Measurements from ENCODE around the gene APRT. TPM values are rescaled to one million over a fixed set of nuclear protein-coding genes. Genes with fewer than 3 reads are reported as not detected.
A peak's percentile ranks its signal among the peaks of the same experiment; 100 is the strongest.

APRT gene
- total and polyA plus RNA-seq, 2 of the 4 experiments (the other 2 are of a cell fraction): 40.5 to 157 TPM

DNA sequence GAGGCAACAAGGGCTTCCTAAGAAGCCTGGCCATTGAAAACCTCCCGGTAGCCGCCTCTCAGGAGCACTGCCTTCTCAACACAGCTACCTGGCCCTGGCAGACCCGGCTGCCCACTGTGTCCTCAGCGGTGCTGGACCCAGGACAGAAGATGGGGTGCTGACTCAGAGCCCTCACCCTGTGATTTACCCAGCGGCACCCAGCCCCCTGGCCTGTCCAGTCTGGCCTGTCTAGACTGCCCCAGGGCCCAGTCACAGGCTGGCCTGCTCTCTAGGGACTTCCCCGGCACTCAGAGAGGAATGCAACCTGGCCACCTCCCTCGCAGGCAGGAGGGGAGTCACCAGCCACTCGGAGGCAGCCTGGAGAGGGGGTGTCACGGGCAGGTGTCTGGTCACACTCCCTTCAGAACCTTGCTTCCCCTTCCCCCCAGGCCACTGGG is 46.8 kb downstream of the APRT start:
- H2BK5ac ChIP-seq (ENCODE audit: low read depth, low read length, poor library complexity, severe bottlenecking): no peak overlapping the region
- 93% methylated on average over 4 of the region's 9 CpGs; no CpG with 5 or more reads in 1 of the 2 experiments for WGBS, 2 experiments (ENCODE audit: extremely low coverage in 2 of 2, insufficient read length in 1 of 2)
- no peak overlapping the region for H2AK9ac ChIP-seq (replicated peaks; ENCODE audit: low read depth, low read length, poor library complexity)
- CTCF ChIA-PET: no interaction called here
- peaks cover 8% of the 10 kb centered on the region for H3K36me3 ChIP-seq (ENCODE audit: control insufficient read depth, insufficient read depth, low read length)
- H4K20me1 ChIP-seq (ENCODE audit: insufficient read depth, low read length): peaks cover 100% of the 10 kb centered on the region
- intact Hi-C loops (cut with micrococcal nuclease) (no loop called here), dilution Hi-C loops (cut with HindIII; ENCODE audit: low sequenced_read_pairs, unreplicated experiment) (no loop called here), in situ Hi-C loops (cut with MboI; ENCODE audit: low sequenced_read_pairs) (no loop called here)
- no TSS peak for BruUV-seq (replicated peaks)
- no peaks in the 10 kb centered on the region for H3K27me3 ChIP-seq (ENCODE audit: control insufficient read depth, insufficient read depth, low read length)
- no peaks in the 10 kb centered on the region for H3K9me3 ChIP-seq (ENCODE audit: control insufficient read depth, insufficient read depth, low read length)
- H2AFZ ChIP-seq (replicated peaks; ENCODE audit: low read length, poor library complexity): no peak overlapping the region
- 0 out of 2 replicates have a peak overlapping the region, but pooled peaks have one; percentile 33 for H2AK5ac ChIP-seq (ENCODE audit: low read depth, low read length)
- no peak overlapping the region for H4K8ac ChIP-seq (ENCODE audit: low read depth in 2 of 2, low read length in 2 of 2)
- no peak overlapping the region for H3K4me3 ChIP-seq (ENCODE audit: insufficient read depth, low read depth, low read length)
- H3K14ac ChIP-seq (replicated peaks; ENCODE audit: low read depth, low read length): no peak overlapping the region
- peaks cover 10 to 97% of the 10 kb centered on the region in 2 experiments; a peak in 3 of 4 replicates for H3K79me1 ChIP-seq (ENCODE audit: low read depth in 1 of 2, low read length in 2 of 2)
- peak; percentile 35 for DNase-seq
- no peak overlapping the region for H3K4ac ChIP-seq (ENCODE audit: low read depth, low read length)
- peaks cover 37% of the 10 kb centered on the region for H3K4me1 ChIP-seq (ENCODE audit: control insufficient read depth, insufficient read depth, low read length)
- no peak overlapping the region for H4K91ac ChIP-seq (ENCODE audit: insufficient read depth, low read depth, low read length)
- no peak for TF ChIP-seq RAD21 (IDR thresholded peaks at IDR 0.05; ENCODE audit: low read length)
- TF ChIP-seq, protein P1, sequence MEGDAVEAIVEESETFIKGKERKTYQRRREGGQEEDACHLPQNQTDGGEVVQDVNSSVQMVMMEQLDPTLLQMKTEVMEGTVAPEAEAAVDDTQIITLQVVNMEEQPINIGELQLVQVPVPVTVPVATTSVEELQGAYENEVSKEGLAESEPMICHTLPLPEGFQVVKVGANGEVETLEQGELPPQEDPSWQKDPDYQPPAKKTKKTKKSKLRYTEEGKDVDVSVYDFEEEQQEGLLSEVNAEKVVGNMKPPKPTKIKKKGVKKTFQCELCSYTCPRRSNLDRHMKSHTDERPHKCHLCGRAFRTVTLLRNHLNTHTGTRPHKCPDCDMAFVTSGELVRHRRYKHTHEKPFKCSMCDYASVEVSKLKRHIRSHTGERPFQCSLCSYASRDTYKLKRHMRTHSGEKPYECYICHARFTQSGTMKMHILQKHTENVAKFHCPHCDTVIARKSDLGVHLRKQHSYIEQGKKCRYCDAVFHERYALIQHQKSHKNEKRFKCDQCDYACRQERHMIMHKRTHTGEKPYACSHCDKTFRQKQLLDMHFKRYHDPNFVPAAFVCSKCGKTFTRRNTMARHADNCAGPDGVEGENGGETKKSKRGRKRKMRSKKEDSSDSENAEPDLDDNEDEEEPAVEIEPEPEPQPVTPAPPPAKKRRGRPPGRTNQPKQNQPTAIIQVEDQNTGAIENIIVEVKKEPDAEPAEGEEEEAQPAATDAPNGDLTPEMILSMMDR (conservative IDR thresholded peaks at IDR 0.05; ENCODE audit: low read depth, low read length): no peak
- TF ChIP-seq, protein P2, sequence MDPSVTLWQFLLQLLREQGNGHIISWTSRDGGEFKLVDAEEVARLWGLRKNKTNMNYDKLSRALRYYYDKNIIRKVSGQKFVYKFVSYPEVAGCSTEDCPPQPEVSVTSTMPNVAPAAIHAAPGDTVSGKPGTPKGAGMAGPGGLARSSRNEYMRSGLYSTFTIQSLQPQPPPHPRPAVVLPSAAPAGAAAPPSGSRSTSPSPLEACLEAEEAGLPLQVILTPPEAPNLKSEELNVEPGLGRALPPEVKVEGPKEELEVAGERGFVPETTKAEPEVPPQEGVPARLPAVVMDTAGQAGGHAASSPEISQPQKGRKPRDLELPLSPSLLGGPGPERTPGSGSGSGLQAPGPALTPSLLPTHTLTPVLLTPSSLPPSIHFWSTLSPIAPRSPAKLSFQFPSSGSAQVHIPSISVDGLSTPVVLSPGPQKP (IDR thresholded peaks at IDR 0.05; ENCODE audit: borderline replicate concordance, low read depth, low read length): no peak
- peak; percentile 46; the same call in 1 of the 2 replicates for TF ChIP-seq FOS (IDR thresholded peaks at IDR 0.05; ENCODE audit: low read depth, low read length)
- no peak for TF ChIP-seq RCOR1 (IDR thresholded peaks at IDR 0.05; ENCODE audit: insufficient replicate concordance, low read length)
- TF ChIP-seq MAZ (IDR thresholded peaks at IDR 0.05; ENCODE audit: borderline replicate concordance, low read depth, low read length): peak; percentile 16; the same call in 1 of the 2 replicates
- no peak for TF ChIP-seq BHLHE40 (IDR thresholded peaks at IDR 0.05; ENCODE audit: low read depth, low read length)
- no peak for TF ChIP-seq USF2 (IDR thresholded peaks at IDR 0.05; ENCODE audit: low read depth, low read length)
- TF ChIP-seq NFE2L2 (IDR thresholded peaks at IDR 0.05; ENCODE audit: low read depth, low read length): no peak
- TF ChIP-seq CHD1 (IDR thresholded peaks at IDR 0.05; ENCODE audit: low read depth, low read length): no peak
- no peak for TF ChIP-seq MXI1 (IDR thresholded peaks at IDR 0.05; ENCODE audit: borderline replicate concordance, low read depth, low read length)
- TF ChIP-seq CEBPB (IDR thresholded peaks at IDR 0.05; ENCODE audit: low read depth, low read length): no peak
- H3K9me1 ChIP-seq (ENCODE audit: insufficient read depth, low read length): peaks cover 34% of the 10 kb centered on the region
- no peak overlapping the region for H3K23ac ChIP-seq (ENCODE audit: low read depth, low read length)
- H3K18ac ChIP-seq (ENCODE audit: low read depth, low read length): no peak overlapping the region
- no peak overlapping the region for H4K5ac ChIP-seq (ENCODE audit: low read depth, low read length)
- no peak overlapping the region for H3K56ac ChIP-seq (ENCODE audit: extremely low read depth, insufficient read depth, low read length)
- H2BK20ac ChIP-seq (ENCODE audit: low read depth, low read length): no peak overlapping the region
- no peak overlapping the region for H3K27ac ChIP-seq (ENCODE audit: insufficient read depth, low read length)
- no peak overlapping the region for H2BK120ac ChIP-seq (ENCODE audit: low read depth, low read length)
- POLR2A ChIA-PET (ENCODE audit: unreplicated experiment): no interaction called here
- no peak overlapping the region for H2BK15ac ChIP-seq (ENCODE audit: low read depth, low read length)
- no peak overlapping the region for H3K9ac ChIP-seq (ENCODE audit: low read depth, low read length)
- no peak overlapping the region for H3K4me2 ChIP-seq (ENCODE audit: low read depth, low read length)
- no peak for ATAC-seq (ENCODE audit: low read depth)

Data from IMR-90 (cell line).